Pulmonary artery endothelial cell (primary cell): ENCODE results near the gene CDH13. TPM values are rescaled to one million over a fixed set of nuclear protein-coding genes. Genes with fewer than 3 reads are reported as not detected.

ENCODE experiments used
- DNase-seq: peaks from one replicate; pipeline ENCODE4 v3.0.0-alpha.2; 2011; ENCODE audit warnings: low read depth, low spot score
- total RNA-seq: library from RNA; depleted of rRNA; stranded (reverse); fragments of >200 nt; gene quantifications from 2 replicates; pipeline ENCODE4 v1.2.3, GENCODE V29; 2014

The CDH13 gene
- total RNA-seq, 1 donor from 2014 or later = 62.3 TPM

GRCh38 chr16:83219285-83219684 lies 592.5 kb downstream of the CDH13 start:
- no peak for DNase-seq

- no peak for DNase-seq
Measured at GRCh38 chr16:83220066-83220465, 593.3 kb downstream of the CDH13 start.

DNA sequence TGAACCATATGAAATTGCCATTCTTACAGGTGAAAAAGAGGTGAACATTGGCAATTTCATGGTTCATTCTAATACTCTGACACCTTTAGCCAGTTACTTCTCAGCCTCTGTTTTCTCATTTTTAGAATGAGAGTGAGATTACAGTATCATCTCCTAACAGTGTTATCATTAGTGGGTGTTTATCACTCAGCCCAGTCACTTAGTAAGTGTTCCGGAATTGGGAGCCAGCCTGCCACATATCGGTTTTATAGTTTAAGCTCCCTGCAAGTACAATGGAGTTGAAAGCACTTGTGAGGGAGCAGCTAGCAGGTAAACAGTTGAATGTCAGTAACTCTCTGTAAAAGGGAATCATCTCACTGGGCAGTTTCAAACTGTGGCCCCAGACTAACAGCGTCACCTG lies 597.9 kb downstream of the CDH13 start:
- no peak for DNase-seq

- no peak for DNase-seq
Measured at GRCh38 chr16:83227336-83227735, 600.6 kb downstream of the CDH13 start.

DNA sequence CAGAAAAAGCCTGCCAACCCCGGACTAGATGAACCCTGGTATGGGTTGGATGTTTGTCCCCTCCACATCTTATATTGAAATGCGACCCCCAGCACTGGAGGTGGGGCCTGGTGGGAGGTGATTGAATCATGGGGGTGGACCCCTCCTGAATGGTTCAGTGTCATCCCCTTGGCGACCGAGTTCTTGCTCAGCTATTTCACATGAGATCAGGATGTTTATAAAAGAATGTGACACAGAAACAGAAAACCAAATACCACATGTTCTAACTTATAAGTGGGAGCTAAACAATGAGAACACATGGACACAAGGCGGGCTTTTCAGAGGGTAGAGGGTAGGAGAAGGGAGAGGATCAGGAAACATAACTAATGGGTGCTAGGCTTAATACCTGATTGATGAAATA lies 605.0 kb downstream of the CDH13 start:
- DNase-seq = no peak

GRCh38 chr16:83233153-83233552 lies 606.4 kb downstream of the CDH13 start:
- no peak for DNase-seq

- no peak for DNase-seq
Measured at GRCh38 chr16:83238949-83239691, 612.4 kb downstream of the CDH13 start.

DNA sequence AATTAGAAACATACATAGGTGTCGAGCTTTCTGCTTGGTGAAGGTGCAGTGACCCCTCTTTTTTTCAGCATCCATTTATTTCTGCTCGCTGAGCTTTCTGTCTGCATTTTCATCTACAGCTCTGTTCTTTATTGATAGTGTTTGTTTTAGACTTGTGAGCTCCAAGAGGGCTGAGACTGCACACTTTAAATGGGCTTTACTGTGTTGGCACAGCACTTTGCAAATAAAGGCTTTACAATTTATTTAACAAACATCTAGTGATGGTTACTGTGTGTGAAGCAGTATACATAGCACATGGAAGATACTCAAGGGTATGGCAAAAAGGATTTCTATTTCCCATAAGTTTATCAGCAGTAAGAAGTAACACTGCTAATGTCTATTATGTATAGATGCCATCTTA lies 617.3 kb downstream of the CDH13 start:
- no peak for DNase-seq

- no peak for DNase-seq
Measured at GRCh38 chr16:83245061-83245460, 618.3 kb downstream of the CDH13 start.

GRCh38 chr16:83247767-83248372 lies 621.1 kb downstream of the CDH13 start:
- no peak for DNase-seq

DNA sequence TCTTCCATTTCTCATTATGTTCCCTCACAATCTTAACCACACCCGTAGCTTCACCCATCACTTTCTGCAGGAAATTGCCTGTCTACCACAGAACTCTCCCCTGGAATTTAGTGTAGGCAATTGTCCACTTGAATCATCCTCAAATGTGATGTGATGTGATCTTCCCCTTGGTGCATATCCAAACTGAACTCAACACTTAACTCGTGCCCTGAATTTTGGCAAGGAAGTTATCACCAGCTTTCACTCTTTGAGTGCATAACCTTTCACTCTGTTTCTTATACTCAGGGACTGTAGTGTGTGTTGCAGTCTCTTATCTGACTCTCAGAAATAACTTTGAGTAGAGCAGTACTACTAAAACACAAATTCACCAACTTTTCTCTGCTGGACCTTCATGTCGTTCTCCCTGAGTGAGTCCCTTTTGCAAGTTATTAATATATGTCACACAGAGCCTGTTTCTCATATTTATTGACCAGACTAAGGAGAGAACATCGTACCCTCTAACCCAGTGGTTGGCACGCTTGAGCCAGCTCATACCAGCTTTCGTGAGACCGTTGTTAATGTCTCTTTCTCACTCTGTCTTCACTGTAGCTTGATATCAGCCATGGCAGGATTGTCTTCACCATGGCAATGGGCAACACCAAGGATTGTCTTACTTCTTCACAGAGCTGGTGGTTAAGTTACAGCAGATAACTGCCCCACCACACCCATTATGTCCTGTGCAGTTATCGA lies 622.1 kb downstream of the CDH13 start:
- no peak for DNase-seq

GRCh38 chr16:83253521-83253920 lies 626.8 kb downstream of the CDH13 start:
- no peak for DNase-seq

GRCh38 chr16:83258366-83258928 lies 631.7 kb downstream of the CDH13 start:
- no peak for DNase-seq

DNA sequence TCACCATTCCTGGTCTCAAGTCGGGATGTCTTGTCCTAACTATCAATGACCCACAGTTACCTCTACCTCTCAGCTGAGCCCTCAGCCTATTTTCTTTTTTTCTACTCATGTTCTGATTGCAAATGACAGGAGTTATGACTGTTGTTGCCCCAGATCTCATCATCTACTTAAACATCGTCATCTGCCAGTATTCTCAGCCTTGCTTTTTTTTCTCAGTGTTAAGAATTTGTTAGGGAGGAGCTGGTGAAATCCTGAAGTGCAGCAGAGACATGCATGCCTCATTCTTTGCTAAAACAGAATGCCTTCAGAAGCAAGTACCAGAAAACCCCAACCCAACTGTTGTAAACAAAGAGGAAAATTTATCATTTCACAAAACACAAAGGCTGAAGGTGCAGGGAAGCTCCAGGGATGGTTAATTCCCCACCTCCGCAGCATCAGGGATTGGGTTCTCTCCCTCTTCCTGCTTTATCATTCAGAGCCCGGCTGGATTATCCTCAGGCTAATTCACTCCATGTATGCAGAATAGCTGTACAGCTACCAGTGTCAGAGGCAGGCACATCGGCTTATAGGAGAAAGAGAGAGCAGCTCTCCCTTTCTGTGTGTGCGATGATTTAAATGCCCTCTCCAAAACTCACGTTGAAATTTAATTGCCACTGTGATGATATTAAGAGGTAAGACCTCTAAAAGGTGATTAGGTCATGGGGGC lies 640.2 kb downstream of the CDH13 start:
- no peak for DNase-seq

DNA sequence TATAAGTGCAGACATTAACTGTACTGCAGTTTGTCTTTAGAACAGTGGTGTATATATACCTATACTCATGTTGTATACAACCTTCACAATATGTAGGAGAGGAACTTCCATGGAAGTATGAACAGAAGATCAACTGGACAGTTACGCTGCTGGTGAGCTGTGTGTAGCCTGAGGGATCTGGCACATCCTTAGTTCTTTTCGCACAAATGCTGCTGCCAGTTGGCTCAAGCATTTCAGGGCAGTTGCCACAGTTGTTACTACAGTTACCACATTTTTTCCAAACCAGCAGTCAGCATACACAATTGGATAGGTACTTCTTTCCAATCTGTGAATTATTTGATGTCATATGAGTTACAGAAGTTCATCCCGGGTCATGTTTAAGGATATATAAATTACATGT lies 641.4 kb downstream of the CDH13 start:
- no peak for DNase-seq

DNA sequence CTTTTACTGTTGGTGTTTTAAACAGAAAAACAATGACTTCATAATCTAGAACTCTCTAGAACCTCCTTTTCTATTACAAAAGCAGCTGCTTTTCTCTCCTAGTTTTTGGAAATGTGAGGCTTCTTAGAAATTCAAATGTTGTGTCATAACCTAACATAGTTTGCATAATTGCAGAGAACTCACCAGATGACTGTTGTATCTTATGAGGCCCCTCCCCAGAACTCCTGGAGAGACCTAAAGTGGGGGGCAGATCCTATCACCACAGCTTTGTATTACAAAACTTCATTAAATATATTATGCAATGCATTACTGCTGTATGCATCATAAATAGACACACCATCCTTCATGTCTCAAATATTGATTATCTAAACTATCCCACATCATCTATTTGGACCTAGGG lies 642.3 kb downstream of the CDH13 start:
- no peak for DNase-seq

GRCh38 chr16:83269541-83269940 lies 642.8 kb downstream of the CDH13 start:
- no peak for DNase-seq

DNA sequence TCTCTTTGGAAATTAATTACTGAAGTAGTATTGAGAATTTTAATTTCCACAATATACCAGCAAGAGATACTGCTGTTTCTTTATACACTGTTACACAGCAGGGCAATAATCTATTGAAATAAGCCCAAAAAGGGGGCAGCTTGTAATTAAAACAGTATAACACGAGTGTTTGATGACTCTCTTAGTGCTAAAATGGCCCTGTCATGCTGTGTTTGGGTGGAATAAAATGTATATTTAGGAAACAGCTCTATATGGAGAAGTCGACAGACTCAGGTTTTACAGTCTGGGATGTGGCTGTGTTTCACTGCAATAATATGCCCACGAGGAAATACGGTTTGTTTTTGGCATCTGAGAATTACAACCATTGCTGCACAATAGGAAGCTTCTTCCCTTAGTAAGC lies 643.3 kb downstream of the CDH13 start:
- DNase-seq = no peak

GRCh38 chr16:83270640-83271039 lies 643.9 kb downstream of the CDH13 start:
- DNase-seq = no peak

GRCh38 chr16:83271123-83271522 lies 644.4 kb downstream of the CDH13 start:
- DNase-seq = no peak

DNA sequence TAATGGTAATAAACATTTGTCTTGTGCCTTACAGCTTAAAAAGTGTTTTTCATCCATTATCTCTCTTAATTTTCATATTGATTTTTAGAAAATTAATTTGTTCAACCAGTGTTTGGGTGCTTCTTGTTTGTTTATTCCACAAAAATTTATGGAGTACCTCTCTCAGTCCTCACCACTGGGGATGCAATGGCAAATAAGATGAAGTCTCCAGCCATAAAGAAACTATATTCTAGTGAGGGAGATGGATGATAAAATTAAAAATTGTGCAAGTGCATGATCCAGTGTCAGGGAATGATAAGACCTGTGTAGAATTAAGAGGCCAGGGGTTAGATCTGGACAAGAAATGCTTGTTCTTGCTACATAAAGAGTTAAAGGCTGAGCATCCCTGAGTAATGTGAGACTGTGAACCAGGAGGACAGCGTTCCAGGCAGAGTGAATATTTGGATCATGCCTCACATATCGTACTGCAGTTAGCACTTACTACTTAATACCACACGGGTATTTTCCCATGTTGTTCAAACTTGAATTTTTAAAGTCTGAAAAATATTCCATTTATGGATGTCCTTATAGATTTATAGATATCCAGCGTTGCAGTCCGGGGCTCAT lies 645.3 kb downstream of the CDH13 start:
- no peak for DNase-seq
